ENCODE results near the gene PAQR6.

The PAQR6 gene

GRCh38 chr1:156244712-156245111 lies 3.1 kb downstream of the PAQR6 start:
- Histone ChIP-seq H3K4me1 (ENCODE audit: insufficient read depth, low read length) (peaks cover 7% of the 10 kb centered on the region), H3K9me3 (ENCODE audit: insufficient read depth, low read depth, low read length) (no peaks in the 10 kb centered on the region), H3K9ac (ENCODE audit: low read depth, low read length) (no peak overlapping the region), H3K36me3 (ENCODE audit: insufficient read depth, low read depth, low read length) (peaks cover 14% of the 10 kb centered on the region; the same call in 1 of the 2 replicates), H3K27ac (ENCODE audit: low read length) (no peak overlapping the region), H3K4me3 (ENCODE audit: low read length) (no peak overlapping the region), H3K27me3 (ENCODE audit: insufficient read depth, low read length) (peaks cover 15% of the 10 kb centered on the region; the same call in 1 of the 2 replicates)

GRCh38 chr1:156244126-156244525 lies 3.7 kb downstream of the PAQR6 start:
- Histone ChIP-seq H3K9me3 (ENCODE audit: insufficient read depth, low read depth, low read length) (no peaks in the 10 kb centered on the region), H3K4me1 (ENCODE audit: insufficient read depth, low read length) (peaks cover 7% of the 10 kb centered on the region), H3K27ac (ENCODE audit: low read length) (no peak overlapping the region), H3K4me3 (ENCODE audit: low read length) (no peak overlapping the region), H3K27me3 (ENCODE audit: insufficient read depth, low read length) (peaks cover 15% of the 10 kb centered on the region; the same call in 1 of the 2 replicates), H3K36me3 (ENCODE audit: insufficient read depth, low read depth, low read length) (peaks cover 14% of the 10 kb centered on the region), H3K9ac (ENCODE audit: low read depth, low read length) (no peak overlapping the region)

- peaks cover 23% of the 10 kb centered on the region for H3K36me3 ChIP-seq (ENCODE audit: insufficient read depth, low read depth, low read length)
- no peak overlapping the region for H3K9ac ChIP-seq (ENCODE audit: low read depth, low read length)
These were observed 5.1 kb downstream of the PAQR6 start for GRCh38 chr1:156242738-156243137.

GRCh38 chr1:156241926-156242325 lies 5.9 kb downstream of the PAQR6 start, which contains the start of gene BGLAP:
TSS of gene BGLAP (plus strand) at chr1:156242184. CDS start at chr1:156242232, 48 bp downstream.
- peaks cover 28% of the 10 kb centered on the region for H3K36me3 ChIP-seq (ENCODE audit: insufficient read depth, low read depth, low read length)
- peaks cover 3% of the 10 kb centered on the region; the same call in 1 of the 2 replicates for H3K4me1 ChIP-seq (ENCODE audit: insufficient read depth, low read length)
- no peak within 1 kb of the TSS for H3K27ac ChIP-seq (ENCODE audit: low read length)
- no peak within 1 kb of the TSS for H3K4me3 ChIP-seq (ENCODE audit: low read length)
- H3K27me3 ChIP-seq (ENCODE audit: insufficient read depth, low read length): peaks cover 15% of the 10 kb centered on the region; the same call in 1 of the 2 replicates
- no peak within 1 kb of the TSS for H3K9ac ChIP-seq (ENCODE audit: low read depth, low read length)
- H3K9me3 ChIP-seq (ENCODE audit: insufficient read depth, low read depth, low read length): no peaks in the 10 kb centered on the region

More at GRCh38 chr1:156242738-156243137, 5.1 kb downstream of the PAQR6 start:
- Histone ChIP-seq H3K9me3 (ENCODE audit: insufficient read depth, low read depth, low read length) (no peaks in the 10 kb centered on the region), H3K4me3 (ENCODE audit: low read length) (no peak overlapping the region), H3K27me3 (ENCODE audit: insufficient read depth, low read length) (peaks cover 15% of the 10 kb centered on the region; the same call in 1 of the 2 replicates), H3K27ac (ENCODE audit: low read length) (no peak overlapping the region), H3K4me1 (ENCODE audit: insufficient read depth, low read length) (peaks cover 7% of the 10 kb centered on the region; the same call in 1 of the 2 replicates)

- Histone ChIP-seq H3K36me3 (ENCODE audit: insufficient read depth, low read depth, low read length) (peaks cover 34% of the 10 kb centered on the region), H3K4me1 (ENCODE audit: insufficient read depth, low read length) (peaks cover 3% of the 10 kb centered on the region; the same call in 1 of the 2 replicates), H3K9ac (ENCODE audit: low read depth, low read length) (no peak overlapping the region), H3K27ac (ENCODE audit: low read length) (no peak overlapping the region), H3K9me3 (ENCODE audit: insufficient read depth, low read depth, low read length) (no peaks in the 10 kb centered on the region), H3K27me3 (ENCODE audit: insufficient read depth, low read length) (peaks cover 14% of the 10 kb centered on the region; the same call in 1 of the 2 replicates), H3K4me3 (ENCODE audit: low read length) (no peak overlapping the region)
These were observed 6.5 kb downstream of the PAQR6 start for GRCh38 chr1:156241311-156241811.

- no peaks in the 10 kb centered on the region for H3K9me3 ChIP-seq (ENCODE audit: insufficient read depth, low read depth, low read length)
- H3K4me3 ChIP-seq (ENCODE audit: low read length): no peak overlapping the region
- no peaks in the 10 kb centered on the region for H3K27me3 ChIP-seq (ENCODE audit: insufficient read depth, low read length)
- no peak overlapping the region for H3K27ac ChIP-seq (ENCODE audit: low read length)
- no peak overlapping the region for H3K9ac ChIP-seq (ENCODE audit: low read depth, low read length)
- H3K36me3 ChIP-seq (ENCODE audit: insufficient read depth, low read depth, low read length): peaks cover 61% of the 10 kb centered on the region
- no peaks in the 10 kb centered on the region for H3K4me1 ChIP-seq (ENCODE audit: insufficient read depth, low read length)
These were observed 9.6 kb downstream of the PAQR6 start for GRCh38 chr1:156238248-156238647.

GRCh38 chr1:156236164-156236563 lies 11.7 kb downstream of the PAQR6 start:
- Histone ChIP-seq H3K4me3 (ENCODE audit: low read length) (no peak overlapping the region), H3K9ac (ENCODE audit: low read depth, low read length) (no peak overlapping the region), H3K36me3 (ENCODE audit: insufficient read depth, low read depth, low read length) (peaks cover 71% of the 10 kb centered on the region), H3K9me3 (ENCODE audit: insufficient read depth, low read depth, low read length) (no peaks in the 10 kb centered on the region), H3K27me3 (ENCODE audit: insufficient read depth, low read length) (no peaks in the 10 kb centered on the region), H3K4me1 (ENCODE audit: insufficient read depth, low read length) (no peaks in the 10 kb centered on the region), H3K27ac (ENCODE audit: low read length) (no peak overlapping the region)

- no peaks in the 10 kb centered on the region for H3K4me1 ChIP-seq (ENCODE audit: insufficient read depth, low read length)
- no peak overlapping the region for H3K4me3 ChIP-seq (ENCODE audit: low read length)
- H3K27me3 ChIP-seq (ENCODE audit: insufficient read depth, low read length): no peaks in the 10 kb centered on the region
- H3K9me3 ChIP-seq (ENCODE audit: insufficient read depth, low read depth, low read length): no peaks in the 10 kb centered on the region
- H3K27ac ChIP-seq (ENCODE audit: low read length): no peak overlapping the region
- H3K9ac ChIP-seq (ENCODE audit: low read depth, low read length): no peak overlapping the region
- H3K36me3 ChIP-seq (ENCODE audit: insufficient read depth, low read depth, low read length): peaks cover 69% of the 10 kb centered on the region
These were observed 14.3 kb downstream of the PAQR6 start for GRCh38 chr1:156233426-156234127.

- H3K36me3 ChIP-seq (ENCODE audit: insufficient read depth, low read depth, low read length): peaks cover 62% of the 10 kb centered on the region
- no peak overlapping the region for H3K4me3 ChIP-seq (ENCODE audit: low read length)
- no peaks in the 10 kb centered on the region for H3K27me3 ChIP-seq (ENCODE audit: insufficient read depth, low read length)
- H3K9me3 ChIP-seq (ENCODE audit: insufficient read depth, low read depth, low read length): no peaks in the 10 kb centered on the region
- no peak overlapping the region for H3K27ac ChIP-seq (ENCODE audit: low read length)
- no peaks in the 10 kb centered on the region for H3K4me1 ChIP-seq (ENCODE audit: insufficient read depth, low read length)
- no peak overlapping the region; the same call in 1 of the 2 replicates for H3K9ac ChIP-seq (ENCODE audit: low read depth, low read length)
These were observed 15.5 kb downstream of the PAQR6 start for GRCh38 chr1:156232201-156232894.

- no peaks in the 10 kb centered on the region for H3K27me3 ChIP-seq (ENCODE audit: insufficient read depth, low read length)
- H3K4me3 ChIP-seq (ENCODE audit: low read length): no peak overlapping the region
- H3K4me1 ChIP-seq (ENCODE audit: insufficient read depth, low read length): no peaks in the 10 kb centered on the region
- H3K27ac ChIP-seq (ENCODE audit: low read length): no peak overlapping the region
- no peaks in the 10 kb centered on the region for H3K9me3 ChIP-seq (ENCODE audit: insufficient read depth, low read depth, low read length)
- peaks cover 56% of the 10 kb centered on the region for H3K36me3 ChIP-seq (ENCODE audit: insufficient read depth, low read depth, low read length)
- H3K9ac ChIP-seq (ENCODE audit: low read depth, low read length): no peak overlapping the region
These were observed 17.4 kb downstream of the PAQR6 start for GRCh38 chr1:156230473-156230837.

GRCh38 chr1:156229809-156230472 lies 17.9 kb downstream of the PAQR6 start:
- no peaks in the 10 kb centered on the region for H3K9me3 ChIP-seq (ENCODE audit: insufficient read depth, low read depth, low read length)
- H3K4me1 ChIP-seq (ENCODE audit: insufficient read depth, low read length): no peaks in the 10 kb centered on the region
- peaks cover 55% of the 10 kb centered on the region for H3K36me3 ChIP-seq (ENCODE audit: insufficient read depth, low read depth, low read length)
- no peak overlapping the region for H3K4me3 ChIP-seq (ENCODE audit: low read length)
- H3K27me3 ChIP-seq (ENCODE audit: insufficient read depth, low read length): no peaks in the 10 kb centered on the region
- no peak overlapping the region for H3K27ac ChIP-seq (ENCODE audit: low read length)
- H3K9ac ChIP-seq (ENCODE audit: low read depth, low read length): no peak overlapping the region

Data from iPS-20b (cell line).